HG02798 (cell line): ENCODE data around the gene DPEP3.
A peak's percentile ranks its signal among the peaks of the same experiment; 100 is the strongest.
"Not testable (repeated sequence)": the region's sequence is repeated elsewhere in the genome, so short reads cannot be mapped to it uniquely, and the experiment has no call there.

Experiments used
- ATAC-seq: cut with Tn5 transposase; IDR thresholded peaks from one replicate; pipeline ENCODE4 v1.9.1; 2021; ENCODE audit warnings: mild to moderate bottlenecking; ENCODE audit not compliant: unreplicated experiment, poor library complexity

The DPEP3 gene

DNA sequence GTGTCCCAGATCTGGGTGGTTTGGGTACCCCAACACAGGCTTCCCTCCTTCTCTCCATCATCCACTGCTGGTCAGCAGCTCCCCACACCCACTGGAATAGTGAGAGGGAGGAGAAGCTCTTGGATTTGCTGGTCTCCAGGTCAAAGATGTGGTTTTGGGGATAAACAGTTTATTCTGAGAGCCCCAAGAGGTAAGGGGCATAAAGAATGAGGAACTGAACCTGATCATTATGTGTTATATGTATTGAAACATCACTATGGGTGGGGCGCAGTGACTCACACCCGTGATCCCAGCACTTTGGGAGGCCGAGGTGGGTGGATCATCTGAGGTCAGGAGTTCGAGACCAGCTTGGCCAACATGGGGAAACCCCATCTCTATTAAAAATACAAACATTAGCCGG lies 15.1 kb upstream of the DPEP3 start:
- ATAC-seq = no peak

DNA sequence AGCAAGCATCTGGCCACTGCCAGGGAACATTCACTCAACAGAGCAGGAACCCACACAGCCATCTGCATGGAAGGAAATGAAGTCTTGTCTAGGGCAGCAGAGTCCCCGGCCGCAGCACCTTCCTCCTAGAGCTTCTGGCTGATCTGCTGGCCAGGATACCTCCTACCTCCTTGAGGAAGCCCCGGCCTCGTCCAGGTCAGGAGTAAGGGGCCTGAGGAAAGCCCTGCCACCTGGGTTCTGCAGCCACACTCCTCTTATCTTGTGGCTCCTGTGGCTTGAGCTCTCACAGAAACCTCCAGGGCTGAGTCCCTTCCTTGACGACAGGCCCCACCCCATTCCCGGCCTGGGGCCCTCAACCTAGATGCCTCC lies 13.7 kb upstream of the DPEP3 start:
- not testable (repeated sequence) for ATAC-seq

DNA sequence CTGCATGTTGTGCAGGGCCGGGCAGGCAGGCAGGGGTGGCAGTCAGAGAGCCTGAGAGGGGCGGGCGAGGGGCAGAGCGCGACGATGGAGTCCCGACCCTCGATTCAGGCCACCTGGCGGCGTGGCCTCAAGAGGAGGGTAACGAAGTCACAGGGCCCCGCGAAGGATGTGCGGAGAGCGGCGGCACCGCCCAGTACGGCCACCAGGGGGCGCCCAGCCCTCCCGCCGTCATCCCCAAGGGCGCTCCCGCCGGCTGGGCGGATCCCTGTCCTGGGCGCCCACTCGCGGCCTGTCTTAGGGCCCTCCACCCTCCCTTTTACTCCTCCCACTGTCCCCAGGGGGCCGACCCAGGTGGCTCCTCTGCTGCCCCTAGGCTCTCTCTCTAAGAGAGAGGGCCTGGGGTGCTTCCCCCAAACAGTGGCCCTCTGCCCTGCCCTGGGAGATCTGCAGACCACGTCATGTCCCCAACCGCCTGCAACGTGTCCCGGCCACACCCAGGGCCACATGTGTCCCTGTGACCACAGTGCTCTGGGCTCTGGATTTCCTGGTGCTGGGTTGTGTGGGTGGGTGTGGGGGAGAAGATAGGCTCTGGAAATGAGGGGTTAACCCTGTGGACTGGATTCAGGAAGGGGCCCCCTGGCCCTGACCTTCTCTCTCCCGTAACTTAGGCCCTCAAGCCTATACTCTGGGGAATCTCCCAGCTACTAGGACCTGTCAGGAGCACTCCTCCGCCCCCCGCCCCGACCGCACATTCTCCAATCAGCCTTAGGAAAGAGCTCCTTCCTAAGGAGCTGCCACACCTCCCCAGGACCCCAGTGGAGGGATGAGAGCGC lies 13.1 kb upstream of the DPEP3 start:
- peak; percentile 88 for ATAC-seq

DNA sequence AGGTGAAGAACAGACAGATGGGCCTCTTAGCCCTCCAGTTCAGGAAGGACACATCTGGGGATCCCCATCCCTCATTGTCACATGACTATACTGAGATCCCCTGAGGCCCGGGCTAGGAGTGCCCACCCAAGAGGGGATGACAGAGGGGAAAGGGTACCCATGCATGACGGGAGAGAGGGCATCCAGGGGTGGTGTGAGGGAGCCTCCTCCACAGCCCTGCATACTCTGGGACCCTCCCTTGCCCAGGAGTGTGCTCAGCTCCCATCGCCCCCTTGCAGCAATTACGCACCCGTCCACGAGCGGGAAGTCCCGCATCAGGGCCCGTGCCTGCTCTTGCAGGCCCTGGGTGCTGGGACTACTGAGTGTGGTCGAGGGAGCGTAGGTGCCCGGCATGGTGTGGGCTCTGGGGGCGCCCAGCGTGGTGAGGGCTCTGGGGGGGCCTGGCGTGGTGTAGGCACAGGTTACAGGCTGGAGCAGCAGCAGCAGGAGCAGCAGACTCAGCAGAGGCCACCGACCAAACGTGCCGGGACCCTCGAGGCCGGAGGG lies 12.4 kb upstream of the DPEP3 start:
- ATAC-seq = no peak

DNA sequence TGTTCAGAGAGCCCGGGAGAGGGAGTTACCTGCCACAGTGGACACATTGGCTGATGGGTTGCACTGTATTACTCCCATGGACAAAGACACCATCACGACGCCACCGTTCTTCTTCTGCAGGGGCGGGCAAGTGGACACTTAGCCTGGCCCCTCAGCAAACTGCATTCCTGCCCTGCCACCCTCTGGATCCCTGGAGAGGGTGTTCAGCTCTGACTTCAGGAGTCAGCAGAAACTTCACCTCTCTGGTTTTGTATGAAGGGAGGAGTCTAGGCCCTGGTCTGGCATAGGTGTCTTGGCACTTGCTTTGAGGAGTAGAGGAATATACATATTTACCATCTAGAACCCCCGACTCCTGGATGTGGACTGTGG lies 9.7 kb upstream of the DPEP3 start:
- no peak for ATAC-seq

DNA sequence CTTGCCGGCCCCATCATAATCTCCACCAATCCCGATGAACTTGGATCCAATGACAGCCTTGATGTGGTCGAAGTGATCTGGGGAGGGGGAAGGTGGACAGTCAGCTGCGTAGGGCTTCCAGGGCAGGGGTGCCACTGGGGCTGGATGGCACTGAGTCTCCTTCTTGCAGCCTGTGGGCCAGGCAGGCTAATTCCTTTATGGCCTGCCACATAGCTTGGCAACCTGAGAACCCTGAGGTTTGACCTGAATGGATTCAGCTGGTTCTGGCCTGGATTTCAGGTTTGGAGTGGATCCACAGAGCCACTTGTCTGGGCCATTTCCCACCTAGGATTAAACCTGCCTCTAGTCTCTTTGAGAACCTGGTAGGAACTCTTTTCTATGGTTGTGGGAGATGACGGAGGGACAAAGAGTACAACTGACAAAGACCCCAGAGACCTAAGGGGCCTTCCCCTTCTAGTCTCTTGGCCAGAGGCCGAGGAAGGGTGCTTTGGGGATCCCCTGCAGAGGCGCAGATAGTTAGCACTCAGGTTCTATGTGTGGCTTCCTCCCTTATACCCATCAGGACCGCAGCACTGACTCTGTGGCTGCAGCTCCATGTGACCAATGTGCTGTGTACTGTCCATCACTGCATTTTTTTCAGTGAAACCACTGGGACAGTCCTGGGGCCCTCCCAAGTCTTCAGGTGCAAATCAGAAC lies 9.2 kb upstream of the DPEP3 start:
- ATAC-seq = no peak

DNA sequence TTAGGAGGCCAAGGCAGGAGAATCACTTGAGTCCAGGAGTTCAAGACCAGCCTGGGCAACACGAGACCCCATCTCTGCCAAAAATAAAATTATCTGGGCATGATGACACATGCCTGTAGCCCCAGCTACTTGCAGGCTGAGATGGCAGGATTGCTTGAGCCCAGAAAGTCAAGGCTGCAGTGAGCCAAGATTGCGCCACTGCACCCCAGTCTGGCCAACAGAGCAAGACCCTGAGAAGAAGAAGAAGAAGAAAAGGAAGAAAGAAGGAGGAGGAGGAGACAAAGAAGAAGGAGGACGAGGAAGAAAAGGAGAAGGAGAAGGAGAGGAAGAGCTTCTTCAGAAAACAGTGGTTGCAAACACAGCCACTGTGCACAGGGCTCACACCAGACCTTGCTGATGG lies 8.4 kb upstream of the DPEP3 start:
- no peak for ATAC-seq

DNA sequence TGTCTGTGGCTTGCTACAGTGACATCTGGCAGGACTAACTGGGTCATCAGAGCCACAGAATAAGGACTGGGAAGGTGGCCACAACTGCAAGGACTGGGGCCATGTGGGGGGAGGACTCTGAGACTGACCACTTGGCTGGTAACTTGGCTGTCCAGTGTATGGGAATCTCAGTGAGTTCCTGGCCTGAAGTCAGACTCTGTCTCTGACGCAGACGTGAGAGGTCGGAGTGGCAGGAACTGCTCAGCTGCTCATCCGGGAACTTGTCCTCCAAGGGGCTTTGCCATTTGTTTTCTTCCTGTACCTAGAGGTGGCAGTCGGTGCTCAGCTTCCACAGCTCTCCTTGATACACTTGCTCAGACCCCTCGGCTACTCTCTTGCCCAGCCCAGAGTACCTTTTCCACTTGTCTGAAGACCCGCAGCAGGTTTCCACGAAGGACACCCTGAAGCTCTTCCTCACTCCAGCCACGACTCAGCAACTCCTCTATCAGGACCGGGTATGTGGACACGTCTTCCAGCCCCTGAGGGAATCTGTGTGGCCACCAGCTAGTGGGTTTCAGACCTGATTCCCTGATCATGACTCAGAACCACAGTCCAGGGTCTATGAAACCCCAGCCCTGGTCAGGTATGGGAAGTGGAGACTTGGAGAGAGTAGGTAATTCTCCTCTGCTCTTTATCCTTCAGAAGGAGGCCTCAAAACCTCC lies 7.3 kb upstream of the DPEP3 start:
- ATAC-seq = no peak

DNA sequence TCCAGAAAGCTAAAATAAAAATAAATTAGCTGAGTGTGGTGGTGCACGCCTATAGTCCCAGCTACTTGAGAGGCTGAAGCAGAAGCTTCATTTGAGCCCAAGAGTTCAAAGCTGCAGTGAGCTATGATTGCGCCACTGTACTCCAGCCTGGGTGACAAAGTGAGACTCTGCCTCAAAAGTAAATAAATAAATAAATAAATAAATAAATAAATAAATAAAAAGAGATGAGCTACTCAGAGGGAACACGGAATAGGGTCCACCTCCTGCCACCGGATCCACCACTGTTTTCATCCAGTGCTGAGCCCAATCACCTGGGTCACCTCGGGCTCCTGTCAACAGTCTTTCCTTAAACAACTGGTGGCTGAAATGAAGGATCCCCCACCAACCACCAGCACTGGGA lies 6.7 kb upstream of the DPEP3 start:
- ATAC-seq = no peak

DNA sequence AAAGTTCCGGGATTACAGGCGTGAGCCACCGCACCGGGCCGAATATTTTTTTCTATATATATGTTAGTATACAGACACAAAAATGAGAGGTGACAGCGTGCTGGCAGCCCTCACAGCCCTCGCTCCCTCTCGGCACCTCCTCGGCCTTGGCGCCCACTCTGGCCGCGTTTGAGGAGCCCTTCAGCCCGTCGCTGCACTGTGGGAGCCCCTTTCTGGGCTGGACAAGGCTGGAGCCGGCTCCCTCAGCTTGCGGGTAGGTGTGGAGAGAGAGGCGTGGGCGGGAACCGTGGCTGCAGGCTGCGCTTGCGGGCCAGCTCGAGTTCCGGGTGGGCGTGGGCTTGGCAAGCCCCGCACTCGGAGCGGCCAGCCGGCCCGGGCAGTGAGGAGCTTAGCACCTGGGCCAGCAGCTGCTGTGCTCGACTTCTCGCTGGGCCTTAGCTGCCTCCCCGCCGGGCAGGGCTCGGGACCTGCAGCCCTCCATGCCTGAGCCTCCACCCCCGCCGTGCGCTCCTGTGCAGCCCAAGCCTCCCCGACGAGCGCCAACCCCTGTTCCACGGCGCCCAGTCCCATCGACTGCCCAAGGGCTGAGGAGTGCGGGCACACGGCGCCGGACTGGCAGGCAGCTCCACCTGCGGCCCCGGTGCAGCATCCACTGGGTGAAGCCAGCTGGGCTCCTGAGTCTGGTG lies 1.9 kb upstream of the DPEP3 start:
- no peak for ATAC-seq

DNA sequence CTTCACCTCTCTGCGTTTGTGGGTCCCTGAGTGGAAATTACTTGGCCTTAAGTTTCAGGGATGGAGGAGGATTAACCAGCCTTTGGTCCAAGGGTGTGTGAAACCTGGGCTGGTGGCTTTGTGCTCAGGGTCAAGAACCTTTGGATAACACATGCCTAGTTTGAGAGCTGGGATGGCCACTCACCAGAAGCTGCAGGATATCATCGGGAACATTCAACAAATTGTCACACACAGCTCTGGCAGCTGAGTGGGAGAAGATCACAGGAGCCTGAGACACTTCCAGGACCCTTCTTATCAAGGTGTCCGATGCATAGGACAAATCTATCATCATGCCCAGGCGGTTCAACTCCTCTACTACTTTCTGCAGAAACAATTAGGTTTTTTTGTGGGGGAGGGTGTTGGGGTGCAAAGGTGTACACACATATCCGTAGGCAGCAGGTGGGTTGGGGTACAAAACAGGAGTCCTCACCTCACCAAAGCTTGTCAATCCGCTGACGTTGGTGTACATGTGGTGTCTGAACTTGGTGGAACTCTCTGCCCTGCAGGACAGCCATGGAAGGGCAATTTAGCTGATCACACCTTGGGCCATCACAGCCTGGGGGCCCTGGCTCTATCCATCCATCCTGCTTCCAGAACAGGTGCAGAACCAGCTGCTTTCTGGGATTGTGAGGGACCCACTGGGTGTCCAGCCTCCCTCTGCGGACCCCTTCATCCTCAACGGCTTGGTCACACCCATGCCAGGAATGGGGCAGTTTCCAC lies 2.7 kb downstream of the DPEP3 start:
- ATAC-seq = no peak

DNA sequence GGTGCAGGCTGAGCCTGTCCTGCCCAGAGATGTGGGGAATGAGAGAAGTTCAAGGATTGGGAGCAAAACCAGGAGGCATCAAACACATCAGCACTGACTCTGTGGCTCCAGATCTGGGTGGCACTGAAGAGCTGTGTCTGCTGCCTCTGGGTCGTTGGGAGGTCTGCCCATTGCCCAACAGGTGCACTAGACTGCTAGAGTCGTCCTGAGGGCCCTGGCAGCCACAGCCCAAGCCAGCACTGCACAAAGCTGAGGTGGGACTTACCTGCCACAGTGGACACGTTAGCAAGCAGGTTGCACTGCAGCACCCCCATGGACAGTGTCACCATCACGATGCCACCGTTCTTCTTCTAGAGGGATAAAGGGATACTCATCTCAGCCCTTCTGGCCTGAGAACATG lies 3.3 kb downstream of the DPEP3 start:
- ATAC-seq = no peak

DNA sequence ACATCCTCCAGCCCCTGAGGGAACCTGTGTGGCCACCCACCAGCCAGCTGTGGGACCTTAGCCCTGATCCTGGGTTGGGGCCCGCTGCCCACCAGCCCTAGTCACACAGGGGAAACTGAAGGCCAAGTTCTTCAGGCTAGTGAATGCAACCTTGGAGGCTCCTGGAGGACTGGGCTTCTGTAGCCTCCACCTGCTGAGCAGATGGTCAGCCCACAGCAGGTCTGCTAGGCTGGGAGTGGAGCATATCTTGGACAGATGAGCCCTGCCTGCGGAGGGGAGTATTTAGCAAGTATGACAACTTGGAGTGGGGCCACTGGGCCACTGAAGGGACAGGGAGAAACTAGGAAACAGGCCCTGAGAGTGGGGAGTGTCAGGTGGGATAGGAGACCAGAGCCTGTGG lies 4.1 kb downstream of the DPEP3 start:
- ATAC-seq = no peak

DNA sequence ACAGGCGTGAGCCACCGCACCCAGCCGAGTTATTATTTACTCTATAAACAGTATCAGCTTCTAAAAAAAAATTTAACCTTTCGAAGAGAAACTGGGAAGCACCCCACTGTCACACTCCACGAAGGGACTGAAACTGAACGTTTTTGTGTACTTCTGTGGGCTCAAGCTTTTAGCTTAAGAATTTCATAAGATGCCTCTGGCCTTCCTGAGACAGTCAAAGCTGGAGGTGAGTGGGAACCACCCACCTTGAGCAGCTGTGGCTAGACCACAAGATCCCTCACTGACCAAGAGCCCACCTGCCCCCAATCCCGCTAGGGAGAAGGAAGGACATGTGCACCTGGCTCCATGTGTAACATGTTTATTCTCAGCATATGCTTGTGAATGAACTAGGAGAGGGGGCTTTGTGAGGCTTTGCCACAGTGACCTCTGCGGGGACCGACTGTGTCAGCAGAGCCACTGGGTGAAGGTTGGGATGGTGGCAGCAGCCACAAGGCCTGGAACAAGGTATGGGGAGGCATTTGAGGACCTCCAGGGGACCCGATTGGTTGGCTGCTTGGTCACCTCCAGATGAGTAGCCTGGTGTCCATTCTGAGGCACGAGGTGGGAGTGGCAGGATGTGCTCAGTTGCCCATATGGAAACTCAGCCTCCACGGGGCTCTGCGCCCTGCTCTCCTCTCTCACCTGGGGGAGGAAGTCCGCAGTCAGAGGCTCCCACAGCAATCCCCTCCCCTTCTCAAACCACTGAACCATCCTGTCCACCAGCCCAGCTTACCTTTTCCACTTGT lies 4.8 kb downstream of the DPEP3 start:
- ATAC-seq = peak; percentile 46

DNA sequence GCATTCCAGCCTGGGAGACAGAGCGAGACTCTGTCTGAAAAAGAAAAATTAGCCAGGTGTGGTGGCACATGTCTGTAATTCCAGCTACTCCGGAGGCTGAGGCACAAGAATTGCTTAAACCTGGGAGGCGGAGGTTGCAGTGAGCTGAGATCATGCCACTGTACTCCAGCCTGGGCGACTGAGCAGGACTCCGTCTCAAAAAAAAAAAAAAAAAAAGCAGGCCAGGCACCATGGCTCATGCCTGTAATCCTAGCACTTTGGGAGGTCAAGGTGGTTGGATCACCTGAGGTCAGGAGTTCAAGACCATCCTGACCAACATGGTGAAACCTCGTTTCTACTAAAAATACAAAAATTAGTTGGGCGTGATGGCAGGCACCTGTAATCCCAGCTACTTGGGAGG lies 8.0 kb downstream of the DPEP3 start:
- not testable (repeated sequence) for ATAC-seq

DNA sequence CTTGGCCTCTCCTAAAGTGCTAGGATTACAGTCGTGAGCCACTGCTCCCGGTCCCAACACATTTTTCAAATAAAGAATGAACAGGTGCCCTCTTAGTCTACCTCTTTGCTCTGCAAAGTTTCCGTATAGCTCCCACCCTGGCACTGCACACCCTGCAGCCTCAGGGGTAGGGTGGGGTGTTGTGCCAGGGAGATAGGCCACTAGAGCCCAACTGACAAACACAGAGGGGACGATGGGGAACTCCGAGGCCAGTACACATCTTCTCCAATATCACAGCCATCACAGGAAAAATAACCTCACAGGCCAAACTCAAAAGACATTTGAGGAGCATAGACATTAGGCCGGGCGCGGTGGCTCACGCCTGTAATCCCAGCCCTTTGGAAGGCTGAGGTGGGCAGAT lies 9.2 kb downstream of the DPEP3 start:
- ATAC-seq = no peak

DNA sequence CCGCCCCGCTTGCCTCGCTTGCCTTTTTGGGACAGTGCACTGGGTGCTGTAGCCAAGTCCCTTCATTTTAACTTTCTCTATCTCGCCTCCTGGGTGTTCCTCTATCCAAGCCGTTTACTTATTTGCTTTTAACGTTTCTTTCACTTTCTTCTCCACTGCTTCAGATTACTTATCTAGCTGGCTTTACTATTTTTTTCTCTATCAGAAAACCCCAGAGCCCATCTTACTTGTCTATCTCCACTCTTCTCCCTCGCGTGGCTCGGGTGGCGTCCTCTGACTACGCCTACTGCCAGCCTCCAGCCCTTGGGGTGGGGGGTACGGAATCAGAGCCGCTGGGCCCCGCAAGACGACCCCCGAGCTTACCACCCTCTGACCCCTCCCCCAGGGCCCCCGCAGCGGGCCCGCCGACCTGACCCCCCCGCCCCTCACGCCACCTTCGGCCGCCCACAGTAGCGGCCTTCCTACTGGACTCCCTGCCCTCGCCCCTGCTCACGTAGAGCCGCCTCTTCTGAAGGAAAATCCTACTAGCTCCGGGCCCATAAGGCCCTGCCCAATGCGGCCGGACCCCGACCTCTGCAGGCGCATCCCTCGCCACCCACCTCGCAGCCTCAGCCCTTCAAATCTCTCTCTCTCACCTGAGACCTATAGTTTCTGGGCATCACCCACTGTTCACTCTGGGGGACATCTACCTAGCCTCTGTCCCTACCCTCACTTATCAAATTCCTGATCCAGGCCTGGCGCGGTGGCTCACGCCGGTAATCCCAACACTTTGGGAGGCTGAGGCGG lies 10.9 kb downstream of the DPEP3 start:
- peak; percentile 2 for ATAC-seq
